ENCODE data around the gene SLC35A3.

SLC35A3 gene

GRCh38 chr1:99969729-99970621, at the start of gene SLC35A3:
TSS of gene SLC35A3 (plus strand) at chr1:99969996. CDS start at chr1:99993555, 23,559 bp downstream.
- H3K4me3 ChIP-seq (ENCODE audit: low read depth, low read length): peak within 1 kb of the TSS; percentile 87
- TF ChIP-seq, protein P1, sequence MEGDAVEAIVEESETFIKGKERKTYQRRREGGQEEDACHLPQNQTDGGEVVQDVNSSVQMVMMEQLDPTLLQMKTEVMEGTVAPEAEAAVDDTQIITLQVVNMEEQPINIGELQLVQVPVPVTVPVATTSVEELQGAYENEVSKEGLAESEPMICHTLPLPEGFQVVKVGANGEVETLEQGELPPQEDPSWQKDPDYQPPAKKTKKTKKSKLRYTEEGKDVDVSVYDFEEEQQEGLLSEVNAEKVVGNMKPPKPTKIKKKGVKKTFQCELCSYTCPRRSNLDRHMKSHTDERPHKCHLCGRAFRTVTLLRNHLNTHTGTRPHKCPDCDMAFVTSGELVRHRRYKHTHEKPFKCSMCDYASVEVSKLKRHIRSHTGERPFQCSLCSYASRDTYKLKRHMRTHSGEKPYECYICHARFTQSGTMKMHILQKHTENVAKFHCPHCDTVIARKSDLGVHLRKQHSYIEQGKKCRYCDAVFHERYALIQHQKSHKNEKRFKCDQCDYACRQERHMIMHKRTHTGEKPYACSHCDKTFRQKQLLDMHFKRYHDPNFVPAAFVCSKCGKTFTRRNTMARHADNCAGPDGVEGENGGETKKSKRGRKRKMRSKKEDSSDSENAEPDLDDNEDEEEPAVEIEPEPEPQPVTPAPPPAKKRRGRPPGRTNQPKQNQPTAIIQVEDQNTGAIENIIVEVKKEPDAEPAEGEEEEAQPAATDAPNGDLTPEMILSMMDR (IDR thresholded peaks at IDR 0.05; ENCODE audit: borderline replicate concordance, insufficient read depth, low read depth, low read length): no peak

GRCh38 chr1:99934801-99935200, 35.0 kb upstream of the SLC35A3 start:
- TF ChIP-seq, protein P1 (IDR thresholded peaks at IDR 0.05; ENCODE audit: borderline replicate concordance, insufficient read depth, low read depth, low read length): no peak
- no peak overlapping the region for H3K4me3 ChIP-seq (ENCODE audit: low read depth, low read length)

- TF ChIP-seq, protein P1 (IDR thresholded peaks at IDR 0.05; ENCODE audit: borderline replicate concordance, insufficient read depth, low read depth, low read length): no peak
These were observed 34.3 kb upstream of the SLC35A3 start for GRCh38 chr1:99935534-99935933.

GRCh38 chr1:99936071-99936470, 33.7 kb upstream of the SLC35A3 start:
- TF ChIP-seq, protein P1 (IDR thresholded peaks at IDR 0.05; ENCODE audit: borderline replicate concordance, insufficient read depth, low read depth, low read length): no peak
- H3K4me3 ChIP-seq (ENCODE audit: low read depth, low read length): no peak overlapping the region

More at GRCh38 chr1:99935534-99935933, 34.3 kb upstream of the SLC35A3 start:
- H3K4me3 ChIP-seq (ENCODE audit: low read depth, low read length): no peak overlapping the region

DNA sequence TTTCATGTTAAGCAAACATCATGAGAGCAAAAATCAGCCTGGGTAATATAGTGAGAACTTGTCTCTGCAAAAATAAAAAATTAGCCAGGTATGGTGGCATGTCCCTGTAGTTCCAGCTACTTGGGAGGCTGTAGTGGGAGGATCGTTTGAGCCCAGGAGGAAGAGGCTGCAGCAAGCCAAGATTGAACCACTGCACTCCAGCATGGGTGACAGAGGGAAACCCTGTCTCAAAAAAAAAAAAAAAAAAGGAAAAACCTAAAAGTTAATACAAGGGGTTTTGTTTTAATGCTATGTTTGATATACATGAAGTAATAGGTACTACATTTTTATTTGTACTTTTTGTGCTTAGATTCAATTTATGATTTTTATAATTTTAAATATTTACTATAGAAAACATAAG, 27.1 kb upstream of the SLC35A3 start:
- TF ChIP-seq, protein P1 (IDR thresholded peaks at IDR 0.05; ENCODE audit: borderline replicate concordance, insufficient read depth, low read depth, low read length): no peak
- H3K4me3 ChIP-seq (ENCODE audit: low read depth, low read length): no peak overlapping the region

GRCh38 chr1:99943223-99943794, 26.5 kb upstream of the SLC35A3 start:
- TF ChIP-seq, protein P1 (IDR thresholded peaks at IDR 0.05; ENCODE audit: borderline replicate concordance, insufficient read depth, low read depth, low read length): no peak
- no peak overlapping the region for H3K4me3 ChIP-seq (ENCODE audit: low read depth, low read length)
